HG02852 (cell line): ENCODE measurements around the gene RAP1GAP2.
"Not testable (repeated sequence)": the region's sequence is repeated elsewhere in the genome, so short reads cannot be mapped to it uniquely, and the experiment has no call there.

Source experiments
- ATAC-seq: cut with Tn5 transposase; IDR thresholded peaks from one replicate; pipeline ENCODE4 v1.9.1; 2021; ENCODE audit warnings: mild to moderate bottlenecking, moderate library complexity; ENCODE audit not compliant: unreplicated experiment

Gene RAP1GAP2

DNA sequence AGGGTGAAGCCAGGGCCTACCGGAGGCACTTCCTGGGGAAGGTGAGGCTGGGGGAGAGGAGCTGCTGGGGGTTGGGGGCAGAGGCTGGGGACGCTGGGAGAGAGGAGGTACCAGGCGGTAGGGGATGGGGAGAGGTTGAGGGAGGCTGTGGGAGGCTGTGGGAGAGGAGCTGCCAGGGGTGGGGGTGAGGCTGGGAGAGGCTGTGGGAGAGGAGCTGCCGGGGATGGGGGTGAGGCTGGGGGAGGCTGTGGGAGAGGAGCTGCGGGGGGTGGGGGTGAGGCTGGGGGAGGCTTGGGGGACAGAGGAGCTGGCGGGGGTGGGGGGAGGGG lies 167.8 kb downstream of the RAP1GAP2 start:
- ATAC-seq: no peak

DNA sequence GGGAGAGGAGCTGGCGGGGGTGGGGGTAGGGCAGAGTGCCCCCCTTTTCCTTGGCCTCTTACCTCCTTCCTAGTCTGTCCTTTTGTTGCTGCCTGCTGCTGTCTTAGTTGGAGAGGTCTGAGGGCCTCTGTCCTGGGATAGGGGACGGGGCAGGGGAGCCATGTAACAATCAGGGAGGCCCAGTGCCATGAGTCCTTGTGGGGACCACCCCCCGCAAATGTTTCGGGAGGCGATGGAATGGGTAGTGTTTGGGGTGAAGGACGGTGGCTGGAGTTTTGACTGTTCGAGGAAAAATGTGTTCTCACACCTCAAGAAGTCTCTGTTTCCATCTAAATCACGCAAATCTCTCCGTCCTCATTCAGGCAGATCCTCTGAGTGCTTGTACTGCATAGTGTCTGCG lies 168.1 kb downstream of the RAP1GAP2 start:
- no peak for ATAC-seq

DNA sequence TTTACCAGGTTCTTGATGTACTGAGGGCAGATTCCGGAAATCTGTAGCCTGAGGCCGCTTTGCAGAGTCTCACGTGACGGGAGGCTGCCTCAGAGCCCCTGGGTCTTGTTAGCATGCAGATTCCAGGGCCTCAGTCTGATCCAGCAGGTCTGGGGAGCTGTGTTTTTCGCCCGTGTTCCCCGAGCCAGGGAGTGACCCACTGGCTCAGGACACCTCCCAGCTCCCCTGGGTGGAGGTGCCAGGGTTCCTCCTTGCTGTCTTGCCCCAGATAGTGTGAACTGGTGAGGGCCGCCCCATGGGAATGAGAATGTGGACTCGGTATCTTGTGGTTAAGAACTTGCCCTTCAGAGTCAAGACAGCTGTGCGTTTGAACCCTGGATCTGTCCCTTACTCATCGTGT lies 168.6 kb downstream of the RAP1GAP2 start:
- no peak for ATAC-seq

DNA sequence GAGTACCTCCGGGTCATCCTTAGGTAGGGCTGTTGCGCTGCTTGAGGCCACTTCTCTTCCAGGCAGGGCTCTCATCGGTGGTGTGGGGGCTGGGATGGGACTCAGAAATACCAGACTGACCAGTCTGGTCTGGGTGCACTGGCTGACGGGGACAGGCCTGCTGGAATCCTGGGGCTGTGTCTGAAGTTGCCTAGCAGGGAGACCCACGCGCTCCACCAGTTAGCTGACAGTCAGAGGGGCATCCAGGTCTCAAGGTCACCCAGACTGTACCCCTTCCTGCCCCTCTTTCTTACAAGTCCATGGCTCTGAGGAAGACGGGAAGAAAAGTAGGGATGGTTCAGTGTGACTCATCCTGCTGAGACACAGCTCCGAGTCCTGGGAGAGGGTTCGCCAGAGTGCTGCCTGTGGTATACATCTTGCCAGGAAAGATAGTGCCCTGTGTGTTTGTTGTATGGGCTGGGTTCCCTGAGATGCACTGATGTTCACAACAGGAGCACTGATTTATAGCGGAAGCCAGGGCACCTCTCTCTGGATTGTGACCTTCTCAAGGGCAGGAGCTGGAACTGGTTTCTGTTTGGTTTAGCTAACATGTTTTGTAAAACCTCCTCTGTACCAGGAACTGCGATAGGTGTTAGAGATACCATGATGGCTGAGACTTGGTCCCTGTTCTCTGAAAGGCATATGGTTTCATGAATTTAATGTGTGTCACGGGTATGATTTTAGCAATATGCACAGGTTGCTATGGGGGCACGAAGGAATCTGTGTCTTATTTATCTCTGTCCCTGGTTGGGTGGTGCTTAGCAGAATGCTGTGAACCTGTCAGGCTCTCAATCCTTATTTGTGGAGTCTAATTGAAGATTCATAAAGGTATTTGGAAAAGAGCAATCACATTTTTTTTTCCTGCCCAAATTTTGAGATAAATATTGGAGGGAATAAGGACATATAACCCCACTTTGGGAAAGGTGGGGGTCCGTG lies 169.7 kb downstream of the RAP1GAP2 start:
- no peak for ATAC-seq

DNA sequence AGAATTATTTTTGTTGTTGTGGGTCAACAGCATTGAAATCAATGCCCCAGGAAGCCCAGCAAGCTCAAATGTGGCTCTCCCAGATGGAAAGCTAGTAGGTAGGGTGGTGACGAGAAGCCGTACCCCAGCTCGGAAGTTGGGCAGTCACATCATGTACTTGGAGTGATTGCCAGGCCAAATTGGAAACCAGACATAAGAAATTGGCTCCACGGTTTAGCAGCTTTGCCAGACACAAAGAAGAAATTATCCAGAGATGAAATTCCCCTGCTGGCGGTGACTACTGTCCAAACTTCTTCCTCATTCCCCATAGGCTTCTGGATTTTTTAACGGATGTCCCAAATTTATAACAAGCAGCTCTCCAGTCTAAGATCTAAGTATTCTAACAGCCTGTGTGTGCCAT lies 171.3 kb downstream of the RAP1GAP2 start:
- no peak for ATAC-seq

DNA sequence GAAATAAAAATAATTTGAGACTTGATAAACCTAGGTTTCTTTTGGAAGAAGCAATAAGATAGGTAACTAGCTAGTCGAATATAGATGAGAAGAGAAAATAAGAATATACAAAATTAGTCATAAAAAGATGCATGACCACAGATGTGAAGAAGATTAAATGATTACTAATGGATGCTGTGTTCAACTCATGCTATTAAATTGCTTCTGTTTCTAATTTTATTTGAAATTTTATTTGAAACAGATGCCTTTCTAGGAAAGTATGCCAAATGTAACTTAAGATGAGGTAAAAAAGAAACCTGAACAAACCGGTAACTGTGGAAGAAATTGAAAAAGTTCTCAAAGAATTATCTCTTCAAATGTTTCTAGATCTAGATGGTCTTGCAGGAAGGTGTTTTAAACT lies 175.6 kb downstream of the RAP1GAP2 start:
- ATAC-seq: no peak

DNA sequence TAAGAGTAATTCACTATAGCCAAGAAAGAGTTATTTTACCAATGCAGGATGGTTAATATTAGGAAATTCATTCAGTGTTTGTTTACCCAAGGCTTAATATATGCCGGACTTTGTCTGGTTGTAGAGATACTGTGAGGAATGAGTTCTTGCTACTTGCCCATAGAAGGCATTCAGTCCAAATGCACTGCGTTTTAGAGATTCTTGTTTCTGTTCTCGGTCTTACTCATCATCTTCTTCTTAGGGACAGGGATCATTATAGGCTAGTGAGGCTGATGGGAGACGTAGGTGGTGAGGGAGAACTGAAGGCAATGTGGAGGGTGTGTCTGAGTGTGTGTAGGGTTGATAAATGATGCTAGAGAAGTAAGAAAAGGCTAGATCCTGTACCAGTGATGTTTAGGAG lies 176.5 kb downstream of the RAP1GAP2 start:
- no peak for ATAC-seq

DNA sequence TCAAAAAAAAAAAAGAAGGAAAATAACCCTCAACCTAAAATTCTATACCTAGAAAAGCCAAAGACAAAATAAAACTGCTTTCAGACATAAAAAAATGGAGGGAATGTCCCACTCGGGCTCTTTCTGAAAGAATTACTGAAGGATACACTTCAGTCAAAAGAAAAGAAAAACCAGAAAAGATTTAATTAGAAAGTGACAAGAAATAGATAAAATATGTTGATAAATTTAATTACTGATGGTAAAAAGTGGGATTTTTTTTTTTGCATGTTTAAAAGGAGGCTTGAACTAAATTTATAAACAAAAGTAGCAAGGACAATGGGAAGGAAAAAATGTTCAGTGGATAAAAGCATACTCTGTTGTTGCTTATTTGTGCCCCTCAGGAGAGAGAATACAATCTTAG lies 178.1 kb downstream of the RAP1GAP2 start:
- no peak for ATAC-seq

DNA sequence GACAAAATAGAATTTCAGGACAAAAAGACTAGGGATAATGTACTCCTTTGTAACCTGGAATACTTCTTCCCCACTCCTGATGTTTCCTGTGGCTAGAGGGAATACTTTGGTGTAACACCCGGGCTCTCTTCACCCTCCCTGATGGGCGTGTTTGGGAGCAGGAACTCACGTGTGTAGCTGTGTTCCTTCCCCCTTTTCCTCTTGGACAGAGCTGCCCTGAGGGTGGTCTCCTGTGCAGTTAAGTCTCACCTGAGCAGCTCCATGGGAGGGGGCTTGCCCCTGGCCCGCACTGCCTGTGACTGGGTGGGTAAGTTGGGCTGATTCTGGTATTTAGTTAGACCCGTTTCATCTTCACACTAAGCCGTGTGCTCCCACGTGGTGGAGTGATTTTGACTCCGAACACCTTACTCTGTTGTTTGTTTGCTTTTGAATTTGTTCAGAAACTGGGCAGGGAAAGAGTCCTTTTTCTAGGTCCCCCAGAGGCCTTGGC lies 179.3 kb downstream of the RAP1GAP2 start:
- no peak for ATAC-seq

DNA sequence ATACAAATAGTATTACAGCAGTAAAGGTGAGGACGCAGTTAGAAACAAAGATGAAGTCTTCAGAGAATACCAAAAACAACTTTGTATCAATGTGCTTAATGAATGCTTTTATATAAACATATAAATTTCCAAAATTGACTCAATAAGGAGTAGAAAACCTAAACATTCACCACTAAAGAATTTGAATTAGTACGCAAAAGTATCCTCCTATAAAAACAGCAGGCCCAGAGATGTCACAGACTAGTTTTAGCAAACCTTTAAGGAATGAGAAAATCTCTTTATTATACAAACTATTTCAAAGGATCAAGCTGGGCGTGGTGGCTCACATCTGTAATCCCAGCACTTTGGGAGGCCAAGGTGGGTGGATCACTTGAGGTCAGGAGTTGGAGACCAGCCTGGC lies 180.9 kb downstream of the RAP1GAP2 start:
- ATAC-seq: no peak

DNA sequence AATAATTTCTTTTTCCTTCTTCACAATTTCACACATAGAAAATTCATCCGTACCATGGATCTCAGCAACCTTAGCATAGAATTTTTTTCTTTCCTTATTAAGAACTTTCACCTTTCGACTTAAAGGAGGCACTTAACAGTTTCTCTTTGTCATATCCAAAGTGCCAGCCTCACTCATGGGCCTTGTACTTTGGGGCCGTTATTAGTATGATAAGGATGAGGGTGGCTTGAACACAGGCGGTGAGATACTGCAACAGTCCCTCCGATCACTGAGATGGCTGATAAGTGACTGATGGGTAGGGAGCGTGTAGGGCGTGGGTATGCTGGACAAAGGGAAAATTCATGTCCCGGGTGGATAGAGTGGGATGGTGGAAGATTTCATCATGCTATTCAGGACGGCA lies 181.9 kb downstream of the RAP1GAP2 start:
- no peak for ATAC-seq

DNA sequence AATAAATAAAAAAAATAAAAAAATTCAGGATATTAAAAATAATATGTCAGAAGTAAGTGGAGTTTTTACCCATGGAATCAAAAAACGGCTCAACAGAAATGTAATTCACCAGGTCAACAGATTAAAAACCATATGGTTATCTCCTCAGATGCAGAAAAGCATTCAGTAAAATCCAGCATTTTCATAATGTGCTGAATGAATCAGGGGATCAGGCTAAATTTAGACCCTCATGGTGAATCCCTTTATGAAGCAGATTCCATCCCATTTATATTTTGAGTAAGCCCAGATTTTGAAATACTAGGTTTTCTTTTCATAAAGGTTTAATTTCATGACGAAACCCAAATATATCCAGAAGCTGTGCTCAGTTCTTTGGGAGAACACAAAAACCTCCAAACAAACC lies 182.8 kb downstream of the RAP1GAP2 start:
- ATAC-seq: no peak

DNA sequence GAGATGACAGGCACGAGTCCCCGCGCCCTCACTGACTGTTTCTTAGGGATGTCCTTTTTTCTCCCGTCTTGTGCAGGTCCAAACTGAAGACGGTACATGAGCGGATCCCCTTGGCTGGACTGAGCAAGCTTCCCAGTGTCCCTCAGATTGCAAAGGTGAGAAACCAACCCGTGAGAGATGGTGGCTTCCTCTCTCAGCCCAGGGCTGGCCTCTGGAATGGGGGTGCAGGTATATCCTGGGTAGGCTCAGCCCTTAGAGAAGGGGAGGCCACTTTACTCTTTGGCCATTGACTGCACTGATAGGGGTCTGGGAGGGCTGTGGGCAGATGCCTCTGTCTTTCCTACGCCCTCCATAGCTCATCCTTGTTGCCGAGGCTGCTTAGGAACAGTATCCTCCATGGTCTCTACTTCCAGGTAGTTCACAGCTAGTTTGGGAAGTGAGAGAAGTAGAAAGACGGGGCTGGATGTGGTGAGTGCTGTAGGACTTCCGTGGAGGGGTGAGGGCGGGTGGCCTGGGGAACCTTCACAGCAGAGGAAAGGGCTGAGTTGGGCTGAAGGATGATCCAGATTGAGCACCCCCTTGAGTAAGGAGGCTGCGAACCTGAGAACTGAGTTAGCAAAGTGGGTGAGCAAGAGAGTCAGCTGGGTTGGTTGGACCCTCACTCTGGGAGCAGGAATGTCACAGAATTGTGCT lies 184.1 kb downstream of the RAP1GAP2 start:
- ATAC-seq: no peak

DNA sequence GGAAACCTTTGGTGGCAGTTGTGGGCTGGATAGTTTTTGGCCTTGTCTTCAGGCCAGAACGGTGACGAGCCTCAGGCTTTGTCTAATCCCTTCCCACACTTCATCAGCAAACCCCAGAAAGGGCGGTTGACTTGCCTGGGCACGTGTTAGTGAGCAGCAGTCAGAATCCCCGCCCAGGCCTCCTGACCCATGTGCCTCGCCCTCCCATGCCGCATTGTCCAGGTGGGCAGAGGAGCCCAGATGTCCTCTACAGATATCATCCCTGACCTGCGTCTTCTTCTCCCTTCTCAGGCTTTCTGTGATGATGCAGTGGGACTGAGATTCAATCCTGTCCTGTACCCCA lies 184.6 kb downstream of the RAP1GAP2 start:
- no peak for ATAC-seq

DNA sequence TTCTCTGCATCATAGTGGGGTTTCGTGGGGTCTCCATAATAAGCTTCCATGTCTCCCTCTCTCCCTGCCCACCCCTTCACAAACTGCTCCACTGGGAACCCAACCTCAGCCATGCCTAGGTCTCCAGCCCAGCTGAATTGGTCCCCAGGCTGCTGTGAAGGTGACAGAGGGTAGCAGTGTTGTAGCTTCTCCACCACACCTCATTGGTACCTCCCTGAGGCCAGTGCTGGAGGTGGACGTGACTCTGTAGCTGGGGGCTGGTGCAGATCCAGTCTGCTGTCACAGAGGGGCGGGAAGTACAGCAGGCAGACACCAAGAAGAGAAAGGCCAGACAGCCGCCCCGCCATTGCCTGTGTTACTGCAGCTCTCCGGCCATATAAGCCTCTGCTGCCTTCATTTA lies 185.1 kb downstream of the RAP1GAP2 start:
- no peak for ATAC-seq

DNA sequence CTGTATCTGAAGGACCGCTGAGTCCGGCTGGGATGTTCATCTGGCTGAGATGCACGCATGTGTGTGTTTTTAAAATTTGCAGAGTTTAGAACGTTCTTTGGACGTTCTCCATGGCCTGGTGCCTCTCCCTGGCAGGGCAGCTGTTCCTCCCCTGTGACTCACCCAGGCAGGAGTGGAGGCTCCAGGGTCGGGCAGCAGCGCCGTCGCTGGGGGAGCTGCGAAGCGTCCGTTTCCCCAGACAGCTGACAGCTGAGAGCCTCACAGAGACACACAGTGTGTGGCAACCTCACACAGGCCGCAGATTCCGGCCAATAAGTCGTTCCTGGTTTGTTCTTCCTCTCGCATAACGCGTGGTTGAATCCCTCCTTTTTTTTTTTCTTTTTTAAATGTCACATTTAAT lies 186.6 kb downstream of the RAP1GAP2 start:
- no peak for ATAC-seq

DNA sequence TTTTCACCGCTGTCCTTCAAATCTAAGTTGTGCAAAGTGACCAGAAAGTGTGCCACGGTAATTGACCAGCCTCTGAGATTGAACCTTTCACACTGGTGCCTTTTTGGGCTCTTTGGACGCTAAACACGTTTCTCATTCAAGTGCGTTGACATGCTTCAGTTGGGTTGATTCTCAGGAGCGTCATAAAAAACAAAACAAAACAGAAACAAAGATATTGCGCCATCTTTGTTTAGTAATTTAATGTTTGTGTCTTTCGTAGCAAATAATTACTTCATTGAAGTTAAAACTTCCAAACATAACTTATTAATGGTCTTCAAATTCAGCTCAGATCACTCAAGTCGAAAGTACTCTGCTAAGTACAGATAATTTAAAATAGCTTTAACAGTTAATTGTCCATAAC lies 187.0 kb downstream of the RAP1GAP2 start:
- ATAC-seq: no peak

DNA sequence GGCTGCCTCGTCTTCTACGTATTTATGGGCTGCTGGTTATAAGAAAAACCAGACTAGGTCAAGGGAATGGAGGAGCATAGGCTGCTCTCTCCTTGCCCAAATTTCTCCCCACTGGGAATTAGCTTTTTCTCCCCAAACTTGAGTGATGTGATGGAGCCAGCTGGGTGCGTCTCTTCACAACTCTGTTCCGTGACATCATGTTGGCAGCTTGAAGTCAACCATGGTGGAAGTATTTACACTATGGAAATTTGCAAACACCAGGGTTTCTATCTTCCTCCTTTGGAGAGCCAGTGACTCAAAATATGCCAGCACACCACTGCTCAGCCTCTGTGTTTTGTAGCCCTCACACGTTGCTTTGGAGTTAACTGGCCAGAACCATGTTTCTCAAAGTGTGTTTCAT lies 189.1 kb downstream of the RAP1GAP2 start:
- ATAC-seq: no peak

DNA sequence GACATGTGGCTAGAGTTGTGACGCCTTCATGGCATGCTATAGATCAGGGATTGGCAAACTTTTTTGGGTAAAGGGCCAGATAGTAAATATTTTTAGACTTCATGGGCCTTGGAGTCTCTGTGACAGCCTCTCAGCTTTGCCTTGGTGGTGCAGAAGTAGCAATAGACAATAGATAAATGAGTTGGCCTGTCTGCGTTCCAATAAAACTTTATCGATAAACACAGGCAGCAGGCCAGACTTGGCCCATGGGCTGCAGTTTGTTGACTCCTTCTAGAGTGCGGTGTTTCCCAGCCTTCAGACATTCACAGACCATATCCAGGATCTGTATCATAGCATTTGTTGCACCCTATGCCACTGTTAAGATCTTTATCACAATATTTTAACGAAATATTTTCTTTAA lies 190.7 kb downstream of the RAP1GAP2 start:
- no peak for ATAC-seq

DNA sequence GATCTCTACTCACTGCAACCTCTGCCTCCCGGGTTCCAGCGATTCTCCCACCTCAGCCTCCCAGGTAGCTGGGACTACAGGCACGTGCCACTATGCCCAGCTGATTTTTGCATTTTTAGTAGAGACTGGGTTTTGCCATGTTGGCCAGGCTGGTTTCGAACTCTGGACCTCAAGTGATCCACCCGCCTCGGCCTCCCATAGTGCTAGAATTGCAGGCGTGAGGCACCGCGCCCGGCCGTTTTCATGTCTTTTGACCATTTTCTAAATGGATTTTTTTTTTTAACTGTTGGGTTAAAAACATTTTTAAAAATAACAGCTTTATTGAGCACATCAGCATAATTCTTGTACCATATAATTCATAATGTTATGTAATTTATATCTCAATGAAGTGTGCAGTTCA lies 193.2 kb downstream of the RAP1GAP2 start:
- ATAC-seq: not testable (repeated sequence)

DNA sequence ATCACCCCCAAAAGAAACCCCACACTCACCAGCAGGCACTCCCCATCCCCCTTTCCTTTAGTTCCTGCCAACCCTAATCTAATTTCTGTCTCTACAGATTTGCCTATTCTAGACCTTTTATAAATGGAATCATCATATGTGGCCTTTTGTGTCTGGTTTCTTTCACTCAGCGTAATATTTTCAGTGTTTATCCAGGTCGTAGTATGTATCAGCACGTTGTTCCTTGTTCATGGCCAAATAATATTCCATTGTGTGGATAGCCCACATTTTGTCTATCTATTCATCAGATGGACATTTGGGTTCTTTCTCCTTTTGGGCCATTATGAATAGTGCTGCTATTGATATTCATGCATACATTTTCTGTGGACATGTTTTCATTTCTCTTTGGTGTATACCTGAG lies 193.6 kb downstream of the RAP1GAP2 start:
- ATAC-seq: no peak

DNA sequence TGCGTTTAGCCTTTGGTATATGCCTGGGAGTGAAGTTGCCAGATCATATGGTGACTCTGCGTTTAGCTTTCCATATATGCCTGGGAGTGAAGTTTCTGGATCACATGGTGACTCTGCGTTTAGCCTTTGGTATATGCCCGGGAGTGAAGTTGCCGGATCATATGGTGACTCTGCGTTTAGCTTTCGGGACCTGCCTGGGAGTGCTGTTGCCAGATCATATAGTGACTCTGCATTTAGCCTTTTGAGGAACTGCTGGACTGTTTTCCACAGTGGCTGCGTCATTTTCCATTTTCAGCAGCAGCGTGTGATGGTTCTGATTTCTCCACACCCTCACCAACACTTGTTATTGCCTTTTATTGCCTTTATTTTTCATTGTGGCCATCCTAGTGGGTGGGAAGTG lies 194.2 kb downstream of the RAP1GAP2 start:
- no peak for ATAC-seq
